Endodermal cell (in vitro differentiated cells): ENCODE results near the gene FAM107B. TPM values are rescaled to one million over a fixed set of nuclear protein-coding genes. Genes with fewer than 3 reads are reported as not detected.

Experiments
- DNase-seq: peaks from one replicate; pipeline ENCODE4 v3.0.0-alpha.2; 2017
- H3K27ac ChIP-seq: 2 replicates; pipeline ENCODE4 v1.5.1; 2013; ENCODE audit warnings: mild to moderate bottlenecking, low read depth, low read length, moderate library complexity
- H3K27me3 ChIP-seq: 2 replicates; pipeline ENCODE4 v1.6.1; 2013; ENCODE audit warnings: mild to moderate bottlenecking, low read length, moderate library complexity; ENCODE audit not compliant: insufficient read depth, control insufficient read depth, poor library complexity, severe bottlenecking
- H3K36me3 ChIP-seq: 2 replicates; pipeline ENCODE4 v1.7.0; 2013; ENCODE audit warnings: mild to moderate bottlenecking, low read length, moderate library complexity; ENCODE audit not compliant: control insufficient read depth, insufficient read depth
- H3K4me1 ChIP-seq: one replicate; pipeline ENCODE4 v1.7.0; 2013; ENCODE audit warnings: low read length; ENCODE audit not compliant: control insufficient read depth, insufficient read depth
- H3K4me3 ChIP-seq: 2 replicates; pipeline ENCODE4 v1.5.1; 2013; ENCODE audit warnings: mild to moderate bottlenecking, low read length, moderate library complexity
- H3K9ac ChIP-seq: 2 replicates; pipeline ENCODE4 v1.6.1; 2013; ENCODE audit warnings: mild to moderate bottlenecking, low read length, moderate library complexity; ENCODE audit not compliant: poor library complexity, severe bottlenecking; ENCODE audit errors: extremely low read depth
- H3K9me3 ChIP-seq: 2 replicates; pipeline ENCODE4 v1.6.1; 2013; ENCODE audit warnings: mild to moderate bottlenecking, low read length, moderate library complexity; ENCODE audit not compliant: control insufficient read depth
- H3K27ac Mint-ChIP-seq: 2 replicates; pipeline ENCODE4 v1.8.0; 2020; ENCODE audit warnings: mixed read lengths
- H3K27me3 Mint-ChIP-seq: 2 replicates; pipeline ENCODE4 v1.8.0; 2021; ENCODE audit warnings: mild to moderate bottlenecking, mixed read lengths; ENCODE audit not compliant: insufficient read depth
- H3K36me3 Mint-ChIP-seq: 2 replicates; pipeline ENCODE4 v1.8.0; 2020; ENCODE audit warnings: low read depth, mixed read lengths
- H3K4me1 Mint-ChIP-seq: 2 replicates; pipeline ENCODE4 v1.8.0; 2020; ENCODE audit warnings: mixed read lengths
- H3K4me3 Mint-ChIP-seq: 2 replicates; pipeline ENCODE4 v1.8.0; 2020; ENCODE audit warnings: mild to moderate bottlenecking, moderate library complexity, mixed read lengths
- H3K9me3 Mint-ChIP-seq: 2 replicates; pipeline ENCODE4 v1.8.0; 2020; ENCODE audit warnings: mild to moderate bottlenecking, mixed read lengths
- CTCF ChIP-seq: fragments of 200-600 bp; sonication (generic); conservative IDR thresholded peaks from 2 replicates; pipeline ENCODE4 v1.5.0; 2021; ENCODE audit warnings: antibody characterized with exemption, mild to moderate bottlenecking
- WGBS, 2 experiments: methylation state at CpG; one replicate each; pipeline versions ENCODE4 v1.1.5 to v1.1.7; 2013; ENCODE audit warnings: missing lambda C conversion rate in 2 of 2, mixed read lengths in 1 of 2; ENCODE audit not compliant: insufficient coverage in 1 of 2, insufficient read length in 1 of 2; 5-methylcytosine and 5-hydroxymethylcytosine counted together
- total RNA-seq, 2 donors: library from RNA; stranded (reverse); fragmentation: NEBNext Ultra II Directional in 1 of 2; extraction: Animal tissue kit (Norgen Biotek cat#: 25700) in 1 of 2; gene quantifications; 2 replicates in 1 of 2; 3 replicates in 1 of 2; pipeline ENCODE4 v1.2.1, GENCODE V29; 2021

Gene FAM107B
- total RNA-seq, 2 donors from 2014 or later, result 16.0 to 24.0 TPM

- Mint-ChIP-seq H3K27ac (no peak overlapping the region), H3K27me3 (no peaks in the 10 kb centered on the region), H3K4me3 (no peak overlapping the region), H3K9me3 (peaks cover 6% of the 10 kb centered on the region), H3K4me1 (peaks cover 1% of the 10 kb centered on the region), H3K36me3 (peaks cover 2% of the 10 kb centered on the region)
- no peak overlapping the region for H3K27ac ChIP-seq
- no peaks in the 10 kb centered on the region for H3K36me3 ChIP-seq
- no peak for DNase-seq
- H3K27me3 ChIP-seq, result no peaks in the 10 kb centered on the region
- 92 to 100% methylated on average over 1 to 4 of the region's 4 CpGs for WGBS, 2 experiments
- H3K4me3 ChIP-seq, result no peak overlapping the region
- H3K9ac ChIP-seq, result no peak overlapping the region
- H3K9me3 ChIP-seq, result no peaks in the 10 kb centered on the region
- no peaks in the 10 kb centered on the region for H3K4me1 ChIP-seq
- TF ChIP-seq CTCF, result no peak
Measured at GRCh38 chr10:14667781-14668180, 106.9 kb downstream of the FAM107B start.

- H3K27me3 ChIP-seq, result no peaks in the 10 kb centered on the region
- peaks cover 6% of the 10 kb centered on the region for H3K9me3 Mint-ChIP-seq
Measured at GRCh38 chr10:14667280-14667679, 107.4 kb downstream of the FAM107B start.

GRCh38 chr10:14665865-14666857 is 108.5 kb downstream of the FAM107B start:
- no peak overlapping the region for H3K4me3 Mint-ChIP-seq
- H3K27ac Mint-ChIP-seq, result no peak overlapping the region
- no peak for TF ChIP-seq CTCF
- H3K4me3 ChIP-seq, result no peak overlapping the region
- H3K9me3 ChIP-seq, result no peaks in the 10 kb centered on the region
- H3K27me3 ChIP-seq, result no peaks in the 10 kb centered on the region
- no peak overlapping the region for H3K9ac ChIP-seq
- H3K4me1 Mint-ChIP-seq, result peaks cover 1% of the 10 kb centered on the region
- peaks cover 6% of the 10 kb centered on the region for H3K9me3 Mint-ChIP-seq
- no peak for DNase-seq
- no peaks in the 10 kb centered on the region for H3K4me1 ChIP-seq
- no peaks in the 10 kb centered on the region for H3K36me3 ChIP-seq
- peaks cover under 1% of the 10 kb centered on the region for H3K27me3 Mint-ChIP-seq
- no peak overlapping the region for H3K27ac ChIP-seq
- 96 to 97% methylated on average over 4 to 6 of the region's 6 CpGs for WGBS, 2 experiments
- peaks cover 2% of the 10 kb centered on the region for H3K36me3 Mint-ChIP-seq

More at GRCh38 chr10:14667280-14667679, 107.4 kb downstream of the FAM107B start:
- no peak for DNase-seq
- Mint-ChIP-seq H3K4me1 (peaks cover 1% of the 10 kb centered on the region), H3K27ac (no peak overlapping the region), H3K27me3 (no peaks in the 10 kb centered on the region), H3K36me3 (peaks cover 2% of the 10 kb centered on the region), H3K4me3 (no peak overlapping the region)
- WGBS, 2 experiments, result 85 to 90% methylated on average over 5 to 6 of the region's 6 CpGs
- no peaks in the 10 kb centered on the region for H3K4me1 ChIP-seq
- no peaks in the 10 kb centered on the region for H3K9me3 ChIP-seq
- TF ChIP-seq CTCF, result no peak
- H3K9ac ChIP-seq, result no peak overlapping the region
- H3K27ac ChIP-seq, result no peak overlapping the region
- no peaks in the 10 kb centered on the region for H3K36me3 ChIP-seq
- H3K4me3 ChIP-seq, result no peak overlapping the region
